ENCODE results near the gene VASN.
"Not testable (repeated sequence)": the region's sequence is repeated elsewhere in the genome, so short reads cannot be mapped to it uniquely, and the experiment has no call there.

Gene VASN

GRCh38 chr16:4386451-4386805 is 14.8 kb downstream of the VASN start:
- DNase-seq: no peak

GRCh38 chr16:4386951-4387565 is 15.4 kb downstream of the VASN start:
- no peak for DNase-seq

GRCh38 chr16:4387781-4388180 is 16.1 kb downstream of the VASN start:
- no peak for DNase-seq

- no peak for DNase-seq
Measured at GRCh38 chr16:4388271-4389021, 16.8 kb downstream of the VASN start.

- DNase-seq: no peak
Measured at GRCh38 chr16:4389051-4389955, 17.7 kb downstream of the VASN start.

- DNase-seq: no peak
Measured at GRCh38 chr16:4390266-4391260, 18.9 kb downstream of the VASN start.

GRCh38 chr16:4391631-4392381 is 20.2 kb downstream of the VASN start:
- no peak for DNase-seq

- DNase-seq: no peak
Measured at GRCh38 chr16:4392382-4393239, 21.0 kb downstream of the VASN start.

- DNase-seq: no peak
Measured at GRCh38 chr16:4393240-4393600, 21.6 kb downstream of the VASN start.

GRCh38 chr16:4393850-4394249 is 22.2 kb downstream of the VASN start:
- not testable (repeated sequence) for DNase-seq

GRCh38 chr16:4395055-4395726 is 23.5 kb downstream of the VASN start:
- no peak for DNase-seq

- DNase-seq: no peak
Measured at GRCh38 chr16:4399001-4399730, 27.5 kb downstream of the VASN start.

- DNase-seq: no peak
Measured at GRCh38 chr16:4401094-4401501, 29.4 kb downstream of the VASN start.

- no peak for DNase-seq
Measured at GRCh38 chr16:4401510-4401909, 29.9 kb downstream of the VASN start.

- DNase-seq: peak; percentile 89
Measured at GRCh38 chr16:4402439-4403132, 30.9 kb downstream of the VASN start.

- DNase-seq: no peak
Measured at GRCh38 chr16:4403133-4403949, 31.7 kb downstream of the VASN start.

GRCh38 chr16:4404247-4404966 is 32.8 kb downstream of the VASN start:
- DNase-seq: no peak

All from activated CD8-positive, alpha-beta memory T cell treated with anti-CD3 and anti-CD28 coated beads for 24 hours (primary cell).